WTC11 (cell line): Measurements from ENCODE around the gene USP54.

Source experiments
- ELF4 ChIP-seq: sonication (generic); formaldehyde crosslinking; IDR thresholded peaks from 2 replicates; pipeline ENCODE4 v1.8.1; 2022; ENCODE audit warnings: low read depth, mild to moderate bottlenecking, moderate library complexity, missing genetic modification reagents
- SP1 ChIP-seq: sonication (generic); formaldehyde crosslinking; conservative IDR thresholded peaks from 2 replicates; pipeline ENCODE4 v1.8.1; 2022; ENCODE audit warnings: missing genetic modification reagents
- ZNF317 ChIP-seq: sonication (generic); formaldehyde crosslinking; IDR thresholded peaks from 2 replicates; pipeline ENCODE4 v1.8.1; 2023; ENCODE audit warnings: low read depth, mild to moderate bottlenecking, moderate library complexity, missing genetic modification reagents, borderline replicate concordance
- TF ChIP-seq, protein P1 (sequence below): fragments of 200-600 bp; IDR thresholded peaks from 2 replicates; pipeline ENCODE4 v1.8.0; 2022; ENCODE audit warnings: antibody characterized with exemption

DNA sequence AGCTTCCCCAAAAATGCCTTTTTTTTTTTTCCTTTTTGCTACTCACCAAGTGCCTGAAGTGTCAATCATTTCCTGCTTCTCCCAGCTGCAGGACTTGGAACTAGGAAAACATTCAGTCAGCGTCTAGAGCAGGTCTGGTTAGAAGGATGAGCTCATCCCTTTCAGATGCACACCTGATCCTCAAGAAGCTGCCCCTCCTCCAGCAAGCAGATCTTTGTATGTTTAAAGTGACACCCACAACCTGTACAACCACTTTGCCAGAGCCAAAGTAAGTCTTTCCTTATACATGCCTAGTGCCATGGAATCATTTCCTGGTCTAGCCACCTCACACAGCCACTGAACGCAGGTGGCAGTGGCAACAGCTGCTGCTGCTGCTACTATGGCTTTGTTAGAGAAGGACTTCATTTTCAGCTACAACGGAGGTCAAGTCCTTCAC is 10.4 kb upstream of the USP54 start:
- TF ChIP-seq SP1 (no peak), ZNF317 (CRISPR knock-in tag) (no peak), ELF4 (no peak)
- TF ChIP-seq, protein P1, sequence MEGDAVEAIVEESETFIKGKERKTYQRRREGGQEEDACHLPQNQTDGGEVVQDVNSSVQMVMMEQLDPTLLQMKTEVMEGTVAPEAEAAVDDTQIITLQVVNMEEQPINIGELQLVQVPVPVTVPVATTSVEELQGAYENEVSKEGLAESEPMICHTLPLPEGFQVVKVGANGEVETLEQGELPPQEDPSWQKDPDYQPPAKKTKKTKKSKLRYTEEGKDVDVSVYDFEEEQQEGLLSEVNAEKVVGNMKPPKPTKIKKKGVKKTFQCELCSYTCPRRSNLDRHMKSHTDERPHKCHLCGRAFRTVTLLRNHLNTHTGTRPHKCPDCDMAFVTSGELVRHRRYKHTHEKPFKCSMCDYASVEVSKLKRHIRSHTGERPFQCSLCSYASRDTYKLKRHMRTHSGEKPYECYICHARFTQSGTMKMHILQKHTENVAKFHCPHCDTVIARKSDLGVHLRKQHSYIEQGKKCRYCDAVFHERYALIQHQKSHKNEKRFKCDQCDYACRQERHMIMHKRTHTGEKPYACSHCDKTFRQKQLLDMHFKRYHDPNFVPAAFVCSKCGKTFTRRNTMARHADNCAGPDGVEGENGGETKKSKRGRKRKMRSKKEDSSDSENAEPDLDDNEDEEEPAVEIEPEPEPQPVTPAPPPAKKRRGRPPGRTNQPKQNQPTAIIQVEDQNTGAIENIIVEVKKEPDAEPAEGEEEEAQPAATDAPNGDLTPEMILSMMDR, result no peak
